ENCODE results near the gene FRS2.
"Not testable (repeated sequence)": the region's sequence is repeated elsewhere in the genome, so short reads cannot be mapped to it uniquely, and the experiment has no call there.

Gene FRS2

GRCh38 chr12:69470189-69471075 lies at the start of gene FRS2:
Gene FRS2 (plus strand): TSS chr12:69470388. CDS start chr12:69569031, 98,643 bp downstream.
- peak within 1 kb of the TSS; percentile 98 for H3K4me3 ChIP-seq (ENCODE audit: low read depth, low read length)

- no peak overlapping the region for H3K4me3 ChIP-seq (ENCODE audit: low read depth, low read length)
These were observed 48.6 kb upstream of the FRS2 start for GRCh38 chr12:69421548-69421947.

- H3K4me3 ChIP-seq (ENCODE audit: low read depth, low read length), result no peak overlapping the region
These were observed 46.9 kb upstream of the FRS2 start for GRCh38 chr12:69423037-69423905.

GRCh38 chr12:69425417-69425816 lies 44.8 kb upstream of the FRS2 start:
- H3K4me3 ChIP-seq (ENCODE audit: low read depth, low read length), result no peak overlapping the region

- H3K4me3 ChIP-seq (ENCODE audit: low read depth, low read length), result no peak overlapping the region
These were observed 41.7 kb upstream of the FRS2 start for GRCh38 chr12:69428351-69429073.

- no peak overlapping the region for H3K4me3 ChIP-seq (ENCODE audit: low read depth, low read length)
These were observed 39.1 kb upstream of the FRS2 start for GRCh38 chr12:69430942-69431590.

GRCh38 chr12:69431591-69432222 lies 38.5 kb upstream of the FRS2 start:
- H3K4me3 ChIP-seq (ENCODE audit: low read depth, low read length), result no peak overlapping the region

GRCh38 chr12:69433653-69434052 lies 36.5 kb upstream of the FRS2 start:
- H3K4me3 ChIP-seq (ENCODE audit: low read depth, low read length), result no peak overlapping the region

- H3K4me3 ChIP-seq (ENCODE audit: low read depth, low read length), result no peak overlapping the region
These were observed 34.5 kb upstream of the FRS2 start for GRCh38 chr12:69435644-69436043.

GRCh38 chr12:69437073-69437472 lies 33.1 kb upstream of the FRS2 start:
- no peak overlapping the region for H3K4me3 ChIP-seq (ENCODE audit: low read depth, low read length)

GRCh38 chr12:69438539-69438938 lies 31.6 kb upstream of the FRS2 start:
- H3K4me3 ChIP-seq (ENCODE audit: low read depth, low read length), result no peak overlapping the region

GRCh38 chr12:69440016-69440415 lies 30.2 kb upstream of the FRS2 start:
- H3K4me3 ChIP-seq (ENCODE audit: low read depth, low read length), result no peak overlapping the region

GRCh38 chr12:69440886-69441285 lies 29.3 kb upstream of the FRS2 start:
- H3K4me3 ChIP-seq (ENCODE audit: low read depth, low read length), result no peak overlapping the region

GRCh38 chr12:69442894-69443293 lies 27.3 kb upstream of the FRS2 start:
- H3K4me3 ChIP-seq (ENCODE audit: low read depth, low read length), result no peak overlapping the region

GRCh38 chr12:69443916-69444315 lies 26.3 kb upstream of the FRS2 start:
- no peak overlapping the region for H3K4me3 ChIP-seq (ENCODE audit: low read depth, low read length)

GRCh38 chr12:69447892-69448291 lies 22.3 kb upstream of the FRS2 start:
- H3K4me3 ChIP-seq (ENCODE audit: low read depth, low read length), result no peak overlapping the region

- not testable (repeated sequence) for H3K4me3 ChIP-seq (ENCODE audit: low read depth, low read length)
These were observed 17.5 kb upstream of the FRS2 start for GRCh38 chr12:69452598-69453132.

GRCh38 chr12:69456239-69456638 lies 13.9 kb upstream of the FRS2 start:
- no peak overlapping the region for H3K4me3 ChIP-seq (ENCODE audit: low read depth, low read length)

- no peak overlapping the region for H3K4me3 ChIP-seq (ENCODE audit: low read depth, low read length)
These were observed 12.8 kb upstream of the FRS2 start for GRCh38 chr12:69457433-69457832.

- H3K4me3 ChIP-seq (ENCODE audit: low read depth, low read length), result no peak overlapping the region
These were observed 10.7 kb upstream of the FRS2 start for GRCh38 chr12:69459477-69459876.

Measured in iPS-11a (cell line).